Muscle of leg (tissue), 11 donors: ENCODE results near the gene CHORDC1. TPM values are rescaled to one million over a fixed set of nuclear protein-coding genes. Genes with fewer than 3 reads are reported as not detected.
"Not testable (repeated sequence)": the region's sequence is repeated elsewhere in the genome, so short reads cannot be mapped to it uniquely, and the experiment has no call there.

Experiments used
- DNase-seq: peaks from one replicate; pipeline ENCODE4 v3.0.0; 2013
- H3K27ac ChIP-seq: one replicate; pipeline ENCODE4 v1.5.1; 2013; ENCODE audit warnings: mild to moderate bottlenecking, low read length, control low read depth
- H3K27me3 ChIP-seq: one replicate; pipeline ENCODE4 v1.6.1; 2013; ENCODE audit warnings: low read length; ENCODE audit not compliant: control insufficient read depth, insufficient read depth
- H3K36me3 ChIP-seq: one replicate; pipeline ENCODE4 v1.6.1; 2013; ENCODE audit warnings: low read length; ENCODE audit not compliant: control insufficient read depth, insufficient read depth
- H3K4me1 ChIP-seq: one replicate; pipeline ENCODE4 v1.6.1; 2013; ENCODE audit warnings: low read length; ENCODE audit not compliant: control insufficient read depth, insufficient read depth
- H3K4me3 ChIP-seq: one replicate; pipeline ENCODE4 v1.5.1; 2013; ENCODE audit warnings: low read length, control low read depth
- H3K9me3 ChIP-seq: replicated peaks from 2 replicates; pipeline ENCODE4 v1.6.1; 2013; ENCODE audit warnings: low read depth, low read length; ENCODE audit not compliant: control insufficient read depth
- WGBS: methylation state at CpG from one replicate; pipeline ENCODE4 v1.1.5; 2013; ENCODE audit warnings: missing lambda C conversion rate; ENCODE audit not compliant: insufficient coverage; 5-methylcytosine and 5-hydroxymethylcytosine counted together
- polyA plus RNA-seq, 8 donors: library from polyadenylated mRNA; unstranded; fragments of 120-200 nt; gene quantifications; one replicate each; pipeline versions ENCODE4 v1.2.1 to v1.2.3, GENCODE V29; 2013; ENCODE audit warnings: inconsistent platforms in 1 of 8, low replicate concordance in 1 of 8; ENCODE audit not compliant: insufficient read length in 8 of 8, insufficient read depth in 1 of 8
- total RNA-seq: library from RNA; stranded (reverse); fragments of 120-200 nt; gene quantifications from one replicate; pipeline ENCODE4 v1.2.4, GENCODE V29; 2013

CHORDC1 gene
- total and polyA plus RNA-seq, 9 donors: 23.7 to 48.2 (median 37.6) TPM

GRCh38 chr11:90220391-90220790 lies 2.5 kb downstream of the CHORDC1 start:
- Histone ChIP-seq H3K4me1 (peaks cover 3% of the 10 kb centered on the region), H3K4me3 (no peak overlapping the region), H3K27me3 (no peaks in the 10 kb centered on the region), H3K36me3 (peaks cover 2% of the 10 kb centered on the region), H3K9me3 (no peaks in the 10 kb centered on the region), H3K27ac (no peak overlapping the region)
- DNase-seq: no peak
- WGBS: no CpG with 5 or more reads among the region's 1 CpG

- no peak for DNase-seq
- Histone ChIP-seq H3K9me3 (no peaks in the 10 kb centered on the region), H3K4me1 (peaks cover 3% of the 10 kb centered on the region), H3K27ac (no peak overlapping the region), H3K4me3 (no peak overlapping the region), H3K36me3 (peaks cover 2% of the 10 kb centered on the region), H3K27me3 (no peaks in the 10 kb centered on the region)
- WGBS: 80% methylated on average over 1 of the region's 6 CpGs
Measured at GRCh38 chr11:90219438-90219837, 3.4 kb downstream of the CHORDC1 start.

- WGBS: 61% methylated on average over 2 of the region's 2 CpGs
- peaks cover 3% of the 10 kb centered on the region for H3K4me1 ChIP-seq
- no peak overlapping the region for H3K27ac ChIP-seq
- H3K4me3 ChIP-seq: no peak overlapping the region
- peaks cover 2% of the 10 kb centered on the region for H3K36me3 ChIP-seq
- H3K27me3 ChIP-seq: no peaks in the 10 kb centered on the region
- DNase-seq: no peak
- H3K9me3 ChIP-seq: no peaks in the 10 kb centered on the region
Measured at GRCh38 chr11:90218606-90219005, 4.2 kb downstream of the CHORDC1 start.

GRCh38 chr11:90216611-90217010 lies 6.2 kb downstream of the CHORDC1 start:
- no peak for DNase-seq
- Histone ChIP-seq H3K27me3 (no peaks in the 10 kb centered on the region), H3K4me1 (peaks cover 3% of the 10 kb centered on the region), H3K9me3 (no peaks in the 10 kb centered on the region), H3K27ac (no peak overlapping the region), H3K4me3 (no peak overlapping the region), H3K36me3 (peaks cover 2% of the 10 kb centered on the region)
- no CpG with 5 or more reads among the region's 5 CpGs for WGBS

GRCh38 chr11:90213322-90213721 lies 9.5 kb downstream of the CHORDC1 start:
- DNase-seq: no peak
- no peaks in the 10 kb centered on the region for H3K27me3 ChIP-seq
- no peaks in the 10 kb centered on the region for H3K4me1 ChIP-seq
- no peaks in the 10 kb centered on the region for H3K9me3 ChIP-seq
- H3K36me3 ChIP-seq: peaks cover 4% of the 10 kb centered on the region
- WGBS: no CpG with 5 or more reads among the region's 3 CpGs
- H3K4me3 ChIP-seq: no peak overlapping the region
- H3K27ac ChIP-seq: no peak overlapping the region

- H3K36me3 ChIP-seq: peaks cover 11% of the 10 kb centered on the region
- no peaks in the 10 kb centered on the region for H3K27me3 ChIP-seq
- 85% methylated on average over 2 of the region's 2 CpGs for WGBS
- H3K4me1 ChIP-seq: no peaks in the 10 kb centered on the region
- H3K27ac ChIP-seq: no peak overlapping the region
- H3K4me3 ChIP-seq: no peak overlapping the region
- no peaks in the 10 kb centered on the region for H3K9me3 ChIP-seq
- no peak for DNase-seq
Measured at GRCh38 chr11:90208857-90209256, 14.0 kb downstream of the CHORDC1 start.

GRCh38 chr11:90207992-90208391 lies 14.9 kb downstream of the CHORDC1 start:
- 93% methylated on average over 7 of the region's 10 CpGs for WGBS
- DNase-seq: not testable (repeated sequence)

GRCh38 chr11:90204832-90205646 lies 17.8 kb downstream of the CHORDC1 start:
- no peaks in the 10 kb centered on the region for H3K27me3 ChIP-seq
- peak; percentile 49 for DNase-seq
- H3K4me3 ChIP-seq: no peak overlapping the region
- no CpG with 5 or more reads among the region's 3 CpGs for WGBS
- no peaks in the 10 kb centered on the region for H3K4me1 ChIP-seq
- H3K36me3 ChIP-seq: peaks cover 11% of the 10 kb centered on the region
- H3K27ac ChIP-seq: no peak overlapping the region
- no peaks in the 10 kb centered on the region for H3K9me3 ChIP-seq

More at GRCh38 chr11:90207992-90208391, 14.9 kb downstream of the CHORDC1 start:
- H3K27ac ChIP-seq, H3K4me3 ChIP-seq, H3K4me1 ChIP-seq, H3K27me3 ChIP-seq, H3K9me3 ChIP-seq: not testable (repeated sequence)
- peaks cover 11% of the 10 kb centered on the region for H3K36me3 ChIP-seq

GRCh38 chr11:90204407-90204806 lies 18.4 kb downstream of the CHORDC1 start:
- H3K36me3 ChIP-seq: peaks cover 7% of the 10 kb centered on the region
- H3K27ac ChIP-seq: no peak overlapping the region
- no peaks in the 10 kb centered on the region for H3K27me3 ChIP-seq
- H3K9me3 ChIP-seq: no peaks in the 10 kb centered on the region
- H3K4me3 ChIP-seq: no peak overlapping the region
- WGBS: 100% methylated on average over 2 of the region's 13 CpGs
- no peak for DNase-seq
- no peaks in the 10 kb centered on the region for H3K4me1 ChIP-seq

- Histone ChIP-seq H3K4me3 (no peak overlapping the region), H3K36me3 (peaks cover 4% of the 10 kb centered on the region), H3K9me3 (no peaks in the 10 kb centered on the region), H3K27me3 (no peaks in the 10 kb centered on the region), H3K27ac (no peak overlapping the region), H3K4me1 (no peaks in the 10 kb centered on the region)
- 100% methylated on average over 1 of the region's 3 CpGs for WGBS
- DNase-seq: no peak
Measured at GRCh38 chr11:90202342-90202741, 20.5 kb downstream of the CHORDC1 start.
